ENCODE measurements around the gene DCLRE1B. TPM values are rescaled to one million over a fixed set of nuclear protein-coding genes. Genes with fewer than 3 reads are reported as not detected.

Gene DCLRE1B
- total and polyA plus RNA-seq, 2 experiments from 2014 or later: 5.5 to 5.6 TPM

DNA sequence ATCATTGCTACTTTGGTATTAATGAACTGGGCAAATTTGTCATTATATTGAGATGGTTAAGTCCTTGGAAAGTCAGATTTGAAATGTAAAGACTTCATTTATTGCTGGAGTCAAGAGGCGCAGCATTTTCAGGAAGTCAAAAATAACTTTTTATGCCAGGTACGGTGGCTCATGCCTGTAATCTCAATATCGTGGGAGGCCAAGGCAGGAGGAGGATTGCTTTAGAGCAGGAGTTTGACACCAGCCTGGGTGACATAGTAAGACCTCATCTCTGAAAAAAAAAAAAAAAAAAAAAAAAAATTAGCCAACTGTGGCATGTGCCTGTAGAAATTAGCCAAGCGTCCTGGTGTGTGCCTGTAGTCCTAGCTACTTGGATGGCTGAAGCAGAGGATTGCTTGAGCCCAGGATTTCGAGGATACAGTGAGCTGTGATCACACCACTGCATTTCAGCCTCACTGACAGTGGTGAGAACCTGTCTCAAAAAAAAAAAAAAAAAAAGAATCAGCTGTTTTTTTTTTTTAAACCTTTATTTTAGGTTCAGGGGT lies 29.5 kb downstream of the DCLRE1B start:
- no peak overlapping the region for H3K4me3 ChIP-seq
- TF ChIP-seq, protein P1, sequence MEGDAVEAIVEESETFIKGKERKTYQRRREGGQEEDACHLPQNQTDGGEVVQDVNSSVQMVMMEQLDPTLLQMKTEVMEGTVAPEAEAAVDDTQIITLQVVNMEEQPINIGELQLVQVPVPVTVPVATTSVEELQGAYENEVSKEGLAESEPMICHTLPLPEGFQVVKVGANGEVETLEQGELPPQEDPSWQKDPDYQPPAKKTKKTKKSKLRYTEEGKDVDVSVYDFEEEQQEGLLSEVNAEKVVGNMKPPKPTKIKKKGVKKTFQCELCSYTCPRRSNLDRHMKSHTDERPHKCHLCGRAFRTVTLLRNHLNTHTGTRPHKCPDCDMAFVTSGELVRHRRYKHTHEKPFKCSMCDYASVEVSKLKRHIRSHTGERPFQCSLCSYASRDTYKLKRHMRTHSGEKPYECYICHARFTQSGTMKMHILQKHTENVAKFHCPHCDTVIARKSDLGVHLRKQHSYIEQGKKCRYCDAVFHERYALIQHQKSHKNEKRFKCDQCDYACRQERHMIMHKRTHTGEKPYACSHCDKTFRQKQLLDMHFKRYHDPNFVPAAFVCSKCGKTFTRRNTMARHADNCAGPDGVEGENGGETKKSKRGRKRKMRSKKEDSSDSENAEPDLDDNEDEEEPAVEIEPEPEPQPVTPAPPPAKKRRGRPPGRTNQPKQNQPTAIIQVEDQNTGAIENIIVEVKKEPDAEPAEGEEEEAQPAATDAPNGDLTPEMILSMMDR (IDR thresholded peaks at IDR 0.05; ENCODE audit: low read depth, low read length): no peak
- no peaks in the 10 kb centered on the region for H3K27me3 ChIP-seq

DNA sequence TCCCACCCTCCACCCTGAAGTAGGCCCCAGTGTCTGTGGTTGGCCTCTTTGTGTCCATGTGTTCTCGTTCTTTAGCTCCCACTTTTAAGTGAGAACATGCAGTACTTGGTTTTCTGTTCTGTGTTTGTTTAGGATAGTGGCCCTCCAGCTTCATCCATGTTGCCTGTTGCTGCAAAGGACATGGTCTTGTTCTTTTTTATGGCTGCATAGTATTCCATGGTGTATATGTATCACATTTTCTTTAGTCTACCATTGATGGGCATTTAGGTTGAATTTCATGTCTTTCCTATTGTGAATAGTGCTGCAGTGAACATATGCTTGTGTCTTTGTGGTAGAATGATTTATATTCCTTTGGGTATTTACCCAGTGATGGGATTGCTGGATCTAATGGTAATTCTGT lies 30.1 kb downstream of the DCLRE1B start:
- TF ChIP-seq, protein P1 (IDR thresholded peaks at IDR 0.05; ENCODE audit: low read depth, low read length): no peak
- DNase-seq (ENCODE audit: low read depth in 1 of 2, low spot score in 1 of 2): no peak
- no peaks in the 10 kb centered on the region for H3K36me3 ChIP-seq
- no peak overlapping the region for H3K27ac ChIP-seq
- H3K4me3 ChIP-seq: no peak overlapping the region
- no peaks in the 10 kb centered on the region for H3K9me3 ChIP-seq (ENCODE audit: low read depth)
- no peaks in the 10 kb centered on the region for H3K27me3 ChIP-seq
- peaks cover 16% of the 10 kb centered on the region for H3K4me1 ChIP-seq (ENCODE audit: low read depth)

More for the DNA sequence above, 29.5 kb downstream of the DCLRE1B start:
- Histone ChIP-seq H3K9me3 (ENCODE audit: low read depth) (no peaks in the 10 kb centered on the region), H3K4me1 (ENCODE audit: low read depth) (peaks cover 16% of the 10 kb centered on the region), H3K36me3 (no peaks in the 10 kb centered on the region), H3K27ac (no peak overlapping the region)
- DNase-seq (ENCODE audit: low read depth in 1 of 2, low spot score in 1 of 2): no peak

DNA sequence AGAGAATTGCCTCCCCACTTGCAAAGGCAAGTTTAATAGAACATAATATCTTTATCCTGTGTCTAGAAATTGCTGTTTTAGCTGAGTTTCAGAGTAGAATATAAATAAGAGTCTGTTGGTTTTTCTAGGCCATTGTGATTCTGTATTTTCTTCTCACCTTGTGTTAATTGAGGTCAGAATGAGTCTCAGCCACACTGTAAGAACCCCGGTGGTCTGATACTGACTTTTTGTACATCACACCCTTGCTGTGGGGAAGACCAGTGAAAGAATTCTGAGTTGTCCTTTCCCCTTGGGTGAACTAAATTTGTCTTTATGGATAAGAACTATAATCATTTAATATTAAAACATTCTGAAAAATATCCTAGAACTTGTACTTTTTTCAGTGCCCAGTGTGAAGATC lies 30.8 kb downstream of the DCLRE1B start:
- H3K27ac ChIP-seq: no peak overlapping the region
- H3K36me3 ChIP-seq: peaks cover 1% of the 10 kb centered on the region
- H3K4me3 ChIP-seq: no peak overlapping the region
- H3K4me1 ChIP-seq (ENCODE audit: low read depth): peaks cover 13% of the 10 kb centered on the region
- H3K27me3 ChIP-seq: no peaks in the 10 kb centered on the region
- DNase-seq (ENCODE audit: low read depth in 1 of 2, low spot score in 1 of 2): no peak
- no peaks in the 10 kb centered on the region for H3K9me3 ChIP-seq (ENCODE audit: low read depth)
- TF ChIP-seq, protein P1 (IDR thresholded peaks at IDR 0.05; ENCODE audit: low read depth, low read length): no peak

DNA sequence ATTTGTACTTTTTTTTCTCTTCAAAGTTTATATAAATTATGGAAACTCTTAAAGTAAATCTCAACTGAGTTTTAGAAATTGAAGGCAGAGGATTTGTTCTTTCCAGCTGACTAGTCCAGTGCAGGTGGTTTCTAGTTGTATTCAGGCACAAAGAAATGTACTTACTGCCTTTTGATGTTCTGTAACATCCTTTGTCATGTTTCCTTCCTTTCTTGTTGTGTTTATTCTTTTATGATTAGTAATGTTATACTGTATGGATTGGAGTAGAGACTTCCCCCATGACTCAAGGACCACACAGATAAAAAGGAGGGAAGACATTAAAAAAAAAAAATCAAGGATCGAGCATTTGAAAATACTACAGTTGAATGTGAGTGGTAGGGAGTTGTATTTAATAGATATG lies 32.0 kb downstream of the DCLRE1B start:
- no peak overlapping the region for H3K27ac ChIP-seq

DNA sequence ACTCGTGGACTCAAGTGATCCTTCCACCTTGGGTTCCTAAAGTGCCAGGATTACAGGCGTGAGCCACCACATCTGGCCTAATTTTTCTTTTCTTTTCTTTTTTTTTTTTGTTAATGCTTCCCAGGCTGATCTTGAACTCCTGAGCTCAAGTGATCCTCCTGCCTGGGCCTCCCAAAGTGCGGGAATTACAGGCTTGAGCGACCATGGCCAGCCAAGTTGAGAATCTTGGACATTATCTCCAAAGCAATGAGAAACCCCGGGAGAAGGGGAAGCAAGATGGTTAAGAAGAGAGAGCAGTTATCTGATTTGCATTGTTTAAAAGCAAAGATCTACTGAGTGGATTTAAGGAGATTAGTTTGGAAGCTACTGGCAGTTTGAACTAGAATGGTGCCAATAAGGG lies 33.1 kb downstream of the DCLRE1B start:
- H3K36me3 ChIP-seq: peaks cover 6% of the 10 kb centered on the region
- no peak overlapping the region for H3K4me3 ChIP-seq
- no peak overlapping the region for H3K27ac ChIP-seq
- H3K27me3 ChIP-seq: no peaks in the 10 kb centered on the region
- no peaks in the 10 kb centered on the region for H3K4me1 ChIP-seq (ENCODE audit: low read depth)
- no peaks in the 10 kb centered on the region for H3K9me3 ChIP-seq (ENCODE audit: low read depth)
- TF ChIP-seq, protein P1 (IDR thresholded peaks at IDR 0.05; ENCODE audit: low read depth, low read length): no peak
- DNase-seq (ENCODE audit: low read depth in 1 of 2, low spot score in 1 of 2): no peak

More for the DNA sequence above, 32.0 kb downstream of the DCLRE1B start:
- Histone ChIP-seq H3K27me3 (no peaks in the 10 kb centered on the region), H3K36me3 (peaks cover 6% of the 10 kb centered on the region), H3K4me1 (ENCODE audit: low read depth) (peaks cover 1% of the 10 kb centered on the region), H3K9me3 (ENCODE audit: low read depth) (no peaks in the 10 kb centered on the region), H3K4me3 (no peak overlapping the region)
- TF ChIP-seq, protein P1 (IDR thresholded peaks at IDR 0.05; ENCODE audit: low read depth, low read length): no peak
- no peak for DNase-seq (ENCODE audit: low read depth in 1 of 2, low spot score in 1 of 2)
